Activated T-helper 2 cell treated with anti-CD3 and anti-CD28 coated beads, Interferon-gamma antibody, Interleukin-2, Interleukin-4, amounts not matched to agents 10 μg/mL and 5 μg/mL and 100 μg/mL, durations not matched to agents 14 hours and 24 hours and 36 hours (primary cell): Measurements from ENCODE around the gene CARD6. TPM values are rescaled to one million over a fixed set of nuclear protein-coding genes. Genes with fewer than 3 reads are reported as not detected.
"Not testable (repeated sequence)": the region's sequence is repeated elsewhere in the genome, so short reads cannot be mapped to it uniquely, and the experiment has no call there.

ENCODE experiments used
- DNase-seq: peaks from one replicate; pipeline ENCODE4 v3.0.0; 2021; ENCODE audit warnings: low spot score
- H3K27ac Mint-ChIP-seq: one replicate; pipeline ENCODE4 v1.8.0; 2021; ENCODE audit warnings: mixed read lengths
- H3K27me3 Mint-ChIP-seq: one replicate; pipeline ENCODE4 v1.8.0; 2021; ENCODE audit warnings: low read depth, mixed read lengths
- H3K36me3 Mint-ChIP-seq: one replicate; pipeline ENCODE4 v1.8.0; 2021; ENCODE audit warnings: low read depth, mixed read lengths
- H3K4me1 Mint-ChIP-seq: one replicate; pipeline ENCODE4 v1.8.0; 2021; ENCODE audit warnings: low read depth, mixed read lengths
- H3K4me3 Mint-ChIP-seq: one replicate; pipeline ENCODE4 v1.8.0; 2021; ENCODE audit warnings: low read depth, mild to moderate bottlenecking, moderate library complexity, mixed read lengths
- H3K9me3 Mint-ChIP-seq: one replicate; pipeline ENCODE4 v1.8.0; 2021; ENCODE audit warnings: mixed read lengths
- intact Hi-C: fragments of 100-400 bp; cut with micrococcal nuclease; formaldehyde crosslinking; loops from one replicate; pipeline ENCODE4 v1.15.1; 2023
- total RNA-seq: library from RNA; stranded (reverse); gene quantifications from 2 replicates; pipeline ENCODE4 v1.2.3, GENCODE V29; 2022

CARD6 gene
- total RNA-seq, 1 donor from 2014 or later = 1.6 TPM

DNA sequence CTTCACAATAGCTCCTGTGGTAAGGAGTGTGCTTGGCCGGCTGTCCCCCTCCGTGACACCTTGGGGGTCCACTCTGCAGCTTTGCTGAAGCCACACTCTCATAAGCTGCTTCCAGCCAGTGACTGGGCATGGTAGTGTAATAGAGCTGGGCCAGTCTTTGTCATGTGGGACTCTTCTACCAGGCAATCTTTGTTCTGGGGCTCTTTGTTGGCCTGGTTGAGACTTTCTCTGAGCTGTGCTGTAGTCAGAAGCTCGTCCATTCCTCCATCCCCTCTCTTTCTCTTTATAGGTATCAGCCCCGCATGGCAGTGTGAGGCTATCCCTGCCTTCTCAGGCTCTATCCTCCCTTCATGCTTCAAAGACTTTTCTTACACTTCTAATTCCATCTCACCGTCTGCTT lies 25.7 kb downstream of the CARD6 start:
- H3K4me3 Mint-ChIP-seq = no peak overlapping the region
- no peak overlapping the region for H3K27ac Mint-ChIP-seq
- peaks cover 2% of the 10 kb centered on the region for H3K27me3 Mint-ChIP-seq
- no peaks in the 10 kb centered on the region for H3K4me1 Mint-ChIP-seq
- no peak for DNase-seq
- intact Hi-C loops = no loop called here
- H3K36me3 Mint-ChIP-seq = no peaks in the 10 kb centered on the region
- H3K9me3 Mint-ChIP-seq = no peaks in the 10 kb centered on the region

DNA sequence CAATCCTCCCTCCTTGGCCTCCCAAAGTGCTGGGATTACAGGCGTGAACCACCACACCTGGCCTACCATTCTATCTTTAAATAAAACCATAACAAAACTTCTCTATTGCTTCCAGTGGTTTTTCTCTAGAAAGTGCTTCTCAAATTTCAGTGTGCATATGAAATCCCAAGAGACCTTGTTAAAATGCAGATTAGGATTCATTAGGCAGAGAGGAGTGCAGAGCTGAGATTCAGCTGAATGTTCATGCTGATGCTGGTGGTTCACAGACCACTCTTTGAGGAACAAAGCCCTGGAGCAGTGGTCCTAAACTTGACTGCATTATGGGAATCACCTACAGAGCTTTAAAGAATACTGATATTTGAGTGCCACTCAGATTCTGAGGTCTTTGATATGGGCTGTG lies 28.2 kb downstream of the CARD6 start:
- H3K4me1 Mint-ChIP-seq = no peaks in the 10 kb centered on the region
- DNase-seq = no peak
- H3K27me3 Mint-ChIP-seq = peaks cover 4% of the 10 kb centered on the region
- no peaks in the 10 kb centered on the region for H3K9me3 Mint-ChIP-seq
- no peak overlapping the region for H3K4me3 Mint-ChIP-seq
- intact Hi-C loops = no loop called here
- no peak overlapping the region for H3K27ac Mint-ChIP-seq
- H3K36me3 Mint-ChIP-seq = no peaks in the 10 kb centered on the region

DNA sequence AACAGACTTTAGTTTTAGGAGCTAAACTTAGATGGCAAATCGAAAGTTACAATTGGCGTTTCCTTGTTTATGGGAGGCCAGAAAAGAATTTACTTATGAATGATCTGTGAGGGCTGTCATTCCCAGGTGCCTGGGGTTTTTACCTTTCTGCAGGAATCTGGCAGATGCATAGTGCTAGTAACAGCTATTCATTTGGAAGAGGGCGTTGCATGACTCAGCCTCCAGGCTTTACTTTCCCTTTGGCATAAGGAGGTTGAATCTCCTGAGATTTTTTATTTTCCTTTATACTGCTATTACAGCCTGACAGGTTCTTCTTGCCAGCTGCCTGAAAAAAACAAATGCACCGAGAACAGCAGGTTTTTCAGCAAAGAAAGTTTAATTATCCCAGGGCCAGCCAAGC lies 30.0 kb downstream of the CARD6 start:
- Mint-ChIP-seq H3K9me3 (no peaks in the 10 kb centered on the region), H3K36me3 (no peaks in the 10 kb centered on the region), H3K4me1 (no peaks in the 10 kb centered on the region), H3K27me3 (peaks cover 4% of the 10 kb centered on the region), H3K27ac (no peak overlapping the region), H3K4me3 (no peak overlapping the region)
- no peak for DNase-seq
- intact Hi-C loops = loop anchor here (10.0 kb wide), 1 partner anchor 926 kb away; no protein-coding TSS in a partner anchor

DNA sequence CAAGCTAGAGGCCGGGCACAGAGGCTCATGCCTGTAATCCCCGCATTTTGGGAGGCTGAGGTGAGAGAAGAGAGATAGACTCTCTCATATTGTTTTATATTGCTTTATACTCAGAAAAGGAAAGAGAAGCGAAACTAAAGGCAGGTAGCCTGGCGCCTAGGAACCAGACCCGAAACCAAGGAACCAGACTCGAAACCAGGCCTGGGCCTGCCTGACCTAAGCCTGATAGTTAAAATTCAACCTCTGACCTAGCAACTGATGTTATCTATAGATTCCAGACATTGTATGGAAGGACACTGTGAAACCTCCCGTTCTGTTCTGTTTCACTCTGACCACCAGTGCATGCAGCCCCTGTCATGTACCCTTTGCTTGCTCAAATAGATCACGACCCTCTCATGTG lies 31.1 kb downstream of the CARD6 start:
- not testable (repeated sequence) for H3K36me3 Mint-ChIP-seq, H3K27ac Mint-ChIP-seq, H3K4me1 Mint-ChIP-seq, H3K27me3 Mint-ChIP-seq, DNase-seq, H3K4me3 Mint-ChIP-seq, H3K9me3 Mint-ChIP-seq
- intact Hi-C loops = loop anchor here (10.0 kb wide), 1 partner anchor 927 kb away; no protein-coding TSS in a partner anchor

DNA sequence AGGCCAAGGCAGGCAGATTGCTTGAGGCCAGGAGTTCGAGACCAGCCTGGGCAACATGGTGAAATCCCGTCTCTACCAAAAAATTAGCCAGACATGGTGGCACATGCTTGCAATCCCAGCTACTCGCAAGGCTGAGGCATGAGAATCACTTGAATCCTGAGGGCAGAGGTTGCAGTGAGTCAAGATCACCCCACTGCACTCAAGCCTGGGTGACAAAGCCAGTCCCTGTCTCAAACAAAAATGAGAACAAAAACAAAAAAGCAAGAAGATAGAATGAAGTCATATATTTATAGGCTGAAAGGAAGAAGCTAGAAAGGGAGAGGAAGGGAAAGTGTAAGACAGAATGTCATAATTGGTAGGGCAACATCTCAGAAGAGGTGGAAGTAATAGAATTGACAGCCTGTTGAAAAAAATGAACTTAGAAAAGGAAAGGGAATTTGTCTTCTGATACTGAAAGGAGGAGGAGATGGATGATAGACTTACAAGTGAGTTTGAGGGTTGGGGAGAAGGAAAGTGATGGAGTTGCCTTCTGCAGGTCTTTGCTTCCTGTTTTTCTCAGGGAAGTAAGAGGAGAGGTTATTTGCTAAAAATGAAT lies 32.2 kb downstream of the CARD6 start:
- H3K27me3 Mint-ChIP-seq = peaks cover 6% of the 10 kb centered on the region
- H3K36me3 Mint-ChIP-seq = no peaks in the 10 kb centered on the region
- no peak for DNase-seq
- peaks cover 6% of the 10 kb centered on the region for H3K9me3 Mint-ChIP-seq
- intact Hi-C loops = loop anchor here (10.0 kb wide), 1 partner anchor 929 kb away; no protein-coding TSS in a partner anchor
- H3K4me1 Mint-ChIP-seq = no peaks in the 10 kb centered on the region
- H3K4me3 Mint-ChIP-seq = no peak overlapping the region
- H3K27ac Mint-ChIP-seq = no peak overlapping the region

DNA sequence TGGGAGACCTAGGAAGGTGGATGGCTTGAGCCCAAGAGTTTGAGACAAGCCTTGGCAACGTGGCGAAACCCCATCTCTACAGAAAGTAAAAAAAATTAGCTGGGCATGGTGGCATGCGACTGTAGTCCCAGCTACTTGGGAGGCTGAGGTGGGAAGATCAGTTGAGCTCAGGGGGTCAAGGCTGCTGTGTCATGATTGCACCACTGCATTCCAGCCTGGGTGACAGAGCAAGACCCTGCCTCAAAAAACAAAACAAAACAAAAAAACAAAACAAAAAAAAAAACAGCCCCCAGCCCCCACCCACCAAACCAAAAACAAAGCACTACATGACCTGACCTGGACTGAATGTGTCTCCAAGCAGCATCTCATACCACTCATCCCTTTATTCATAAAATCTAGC lies 34.8 kb downstream of the CARD6 start:
- Mint-ChIP-seq H3K9me3 (peaks cover 6% of the 10 kb centered on the region), H3K4me1 (peaks cover 4% of the 10 kb centered on the region), H3K4me3 (no peak overlapping the region), H3K27me3 (peaks cover 8% of the 10 kb centered on the region), H3K36me3 (no peaks in the 10 kb centered on the region), H3K27ac (no peak overlapping the region)
- intact Hi-C loops = loop anchor here (5.0 to 10.0 kb wide), 2 partner anchors 34 to 931 kb away; partner anchors contain the start of gene CARD6
- no peak for DNase-seq

DNA sequence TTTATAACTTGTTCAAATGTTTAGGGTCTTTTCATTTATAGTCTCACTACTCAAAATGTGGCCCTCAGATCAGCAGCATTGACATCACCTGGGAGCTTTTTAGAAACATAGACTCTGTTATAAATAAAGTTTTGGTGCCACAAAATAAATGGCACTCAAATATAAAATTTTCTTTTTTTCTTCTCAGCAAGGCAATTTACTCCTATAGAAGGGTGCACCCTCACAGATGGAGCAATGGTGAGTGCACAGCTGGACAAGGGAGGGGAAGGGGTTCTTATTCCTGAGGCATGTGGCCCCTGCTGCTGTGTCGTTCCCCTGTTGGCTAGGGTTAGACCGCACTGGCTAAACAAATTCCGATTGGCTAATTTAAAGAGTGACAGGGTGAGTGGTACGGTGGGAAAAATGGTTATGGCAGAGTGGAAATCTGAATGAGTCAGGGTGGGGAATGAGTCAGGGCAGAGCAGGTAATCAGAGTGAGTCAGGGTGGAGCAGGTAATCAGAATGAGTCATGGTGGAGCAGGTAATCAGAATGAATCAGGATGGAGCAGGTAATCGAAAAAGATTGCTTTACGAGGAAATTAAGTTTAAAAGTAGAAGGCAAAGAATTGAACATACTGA lies 36.3 kb downstream of the CARD6 start:
- Mint-ChIP-seq H3K36me3 (no peaks in the 10 kb centered on the region), H3K4me1 (peaks cover 4% of the 10 kb centered on the region), H3K9me3 (peaks cover 6% of the 10 kb centered on the region), H3K4me3 (no peak overlapping the region), H3K27me3 (peaks cover 11% of the 10 kb centered on the region), H3K27ac (no peak overlapping the region)
- intact Hi-C loops = loop anchor here (5.0 to 10.0 kb wide), 2 partner anchors 35 to 933 kb away; partner anchors contain the start of gene CARD6
- no peak for DNase-seq

DNA sequence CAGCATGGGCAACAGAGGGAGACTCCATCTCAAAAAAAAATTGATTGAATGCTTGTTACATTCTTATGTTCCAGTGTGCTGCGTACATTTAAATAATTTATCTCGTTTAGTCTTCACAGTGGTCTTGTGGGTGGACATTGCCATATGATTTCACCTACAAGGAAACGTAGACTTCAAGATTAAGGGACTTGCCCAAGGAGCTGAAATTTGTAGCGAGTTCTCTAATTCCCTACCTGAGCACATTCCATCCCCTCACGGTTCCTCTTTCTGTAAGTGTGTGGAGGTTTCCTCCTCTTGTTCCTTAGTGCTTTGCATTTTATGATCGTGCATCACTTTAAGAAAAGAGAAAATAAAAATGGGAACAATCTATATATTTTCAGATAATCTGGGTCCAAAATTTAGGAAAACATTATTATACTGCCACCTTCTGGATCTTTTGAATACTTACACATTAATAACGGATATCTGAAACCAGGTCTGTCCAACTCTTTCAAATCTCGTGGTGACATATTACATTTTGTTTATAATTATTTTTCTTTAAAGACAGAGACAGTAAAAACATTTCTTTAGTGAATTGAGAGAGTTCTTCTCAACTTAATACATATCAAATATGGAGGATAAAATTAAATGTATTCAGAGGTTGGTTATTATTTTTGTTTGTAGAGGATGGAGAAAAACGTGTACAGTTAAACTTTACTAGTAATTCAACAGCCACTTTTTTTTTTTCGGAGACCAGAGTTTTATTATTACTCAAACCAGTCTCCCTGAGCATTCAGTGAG lies 38.2 kb downstream of the CARD6 start:
- Mint-ChIP-seq H3K4me3 (no peak overlapping the region), H3K27ac (no peak overlapping the region), H3K9me3 (peaks cover 6% of the 10 kb centered on the region), H3K36me3 (no peaks in the 10 kb centered on the region), H3K27me3 (peaks cover 12% of the 10 kb centered on the region), H3K4me1 (peaks cover 4% of the 10 kb centered on the region)
- DNase-seq = no peak
- intact Hi-C loops = loop anchor here (1.0 to 10.0 kb wide), 4 partner anchors 37 to 1165 kb away; partner anchors contain the start of genes CARD6 and TTC33

DNA sequence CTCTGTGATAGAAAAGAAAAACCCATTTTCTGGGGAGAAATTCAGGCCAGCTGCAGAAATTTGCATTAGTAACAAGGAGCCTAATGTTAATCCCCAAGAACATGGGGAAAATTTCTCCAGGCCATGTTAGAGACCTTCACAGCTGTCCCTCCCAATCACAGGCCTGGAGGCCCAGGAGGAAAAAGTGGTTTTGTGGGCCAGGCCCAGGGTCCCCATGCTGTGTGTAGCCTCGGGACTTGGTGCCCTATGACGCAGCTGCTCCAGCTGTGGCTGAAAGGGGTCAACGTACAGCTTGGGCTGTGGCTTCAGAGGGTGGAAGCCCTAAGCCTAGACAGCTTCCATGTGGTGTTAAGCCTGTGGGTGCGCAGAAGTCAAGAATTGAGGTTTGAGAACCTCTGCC lies 41.1 kb downstream of the CARD6 start:
- H3K27me3 Mint-ChIP-seq = peaks cover 15% of the 10 kb centered on the region
- no peak for DNase-seq
- H3K36me3 Mint-ChIP-seq = no peaks in the 10 kb centered on the region
- H3K9me3 Mint-ChIP-seq = no peaks in the 10 kb centered on the region
- H3K27ac Mint-ChIP-seq = no peak overlapping the region
- no peak overlapping the region for H3K4me3 Mint-ChIP-seq
- H3K4me1 Mint-ChIP-seq = peaks cover 4% of the 10 kb centered on the region
- intact Hi-C loops = no loop called here

DNA sequence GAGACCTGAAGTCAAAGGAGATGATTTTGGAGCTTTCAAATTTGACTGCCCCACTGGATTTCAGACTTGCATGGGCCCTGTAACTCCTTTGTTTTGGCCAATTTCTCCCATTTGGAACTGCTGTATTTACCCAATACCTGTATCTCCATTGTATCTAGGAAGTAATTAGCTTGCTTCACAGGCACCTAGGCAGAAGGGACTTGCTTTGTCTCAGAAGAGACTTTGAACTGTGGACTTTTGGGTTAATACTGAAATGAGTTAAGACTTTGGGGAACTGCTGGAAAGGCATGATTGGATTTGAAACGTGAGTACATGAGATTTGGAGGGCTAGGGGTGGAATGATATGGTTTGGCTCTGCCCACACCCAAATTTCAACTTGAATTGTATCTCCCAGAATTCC lies 41.9 kb downstream of the CARD6 start:
- H3K27me3 Mint-ChIP-seq = peaks cover 15% of the 10 kb centered on the region
- H3K9me3 Mint-ChIP-seq = not testable (repeated sequence)

DNA sequence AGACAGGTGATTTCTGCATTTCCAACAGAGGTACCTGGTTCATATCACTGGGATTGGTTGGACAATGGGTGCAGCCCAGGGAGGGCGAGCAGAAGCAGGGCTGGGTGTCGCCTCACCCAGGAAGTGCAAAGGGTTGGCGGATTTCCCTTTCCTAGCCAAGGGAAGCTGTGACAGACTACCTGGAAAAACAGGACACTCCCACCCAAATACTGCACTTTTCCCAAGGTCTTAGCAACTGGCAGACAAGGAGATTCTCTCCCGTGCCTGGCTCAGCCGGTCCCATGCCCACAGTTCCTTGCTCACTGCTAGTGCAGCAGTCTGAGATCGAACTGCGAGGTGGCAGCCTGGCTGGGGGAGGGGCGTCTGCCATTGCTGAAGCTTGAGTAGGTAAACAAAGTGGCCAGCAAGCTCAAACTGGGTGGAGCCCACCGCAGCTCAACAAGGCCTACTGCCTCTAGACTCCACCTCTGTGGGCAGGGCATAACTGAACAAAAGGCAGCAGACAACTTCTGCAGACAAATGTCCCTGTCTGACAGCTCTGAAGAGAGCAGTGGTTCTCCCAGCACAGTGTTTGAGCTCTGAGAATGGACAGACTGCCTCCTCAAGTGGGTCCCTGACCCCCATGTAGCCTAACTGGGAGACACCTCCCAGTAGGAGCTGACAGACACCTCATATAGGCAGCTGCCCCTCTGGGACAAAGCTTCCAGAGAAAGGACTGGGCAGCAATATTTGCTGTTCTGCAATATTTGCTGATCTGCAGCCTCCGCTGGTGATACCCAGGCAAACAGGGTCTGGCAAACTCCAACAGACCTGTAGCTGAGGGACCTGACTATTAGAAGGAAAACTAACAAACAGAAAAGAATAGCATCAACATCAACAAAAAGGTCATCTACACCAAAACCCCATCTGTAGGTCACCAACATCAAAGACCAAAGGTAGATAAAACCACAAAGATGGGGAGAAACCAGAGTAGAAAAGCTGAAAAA lies 54.6 kb downstream of the CARD6 start:
- H3K27me3 Mint-ChIP-seq, H3K9me3 Mint-ChIP-seq, H3K4me3 Mint-ChIP-seq, intact Hi-C loops, H3K36me3 Mint-ChIP-seq, DNase-seq, H3K27ac Mint-ChIP-seq, H3K4me1 Mint-ChIP-seq: not testable (repeated sequence)

More for the DNA sequence above, 41.9 kb downstream of the CARD6 start:
- H3K27ac Mint-ChIP-seq, H3K4me1 Mint-ChIP-seq, H3K4me3 Mint-ChIP-seq, DNase-seq, intact Hi-C loops, H3K36me3 Mint-ChIP-seq: not testable (repeated sequence)
